DOHH2 (cell line): ENCODE results near the gene KRTAP3-1.

Experiments
- H3F3A ChIP-seq: fragments of 200-600 bp; sonication (generic), shearing (Covaris generic); 2 replicates; pipeline ENCODE4 v1.6.0; 2016; ENCODE audit warnings: antibody characterized with exemption, mild to moderate bottlenecking; ENCODE audit not compliant: control insufficient read depth, insufficient read depth
- H3K27ac ChIP-seq: fragments of 200-600 bp; sonication (generic); 2 replicates; pipeline ENCODE4 v1.5.1; 2014; ENCODE audit warnings: low read depth, mild to moderate bottlenecking, low read length, moderate library complexity
- H3K27me3 ChIP-seq: fragments of 200-600 bp; sonication (generic); 2 replicates; pipeline ENCODE4 v1.6.1; 2014; ENCODE audit warnings: mild to moderate bottlenecking, low read length, mixed read lengths; ENCODE audit not compliant: control insufficient read depth
- H3K36me3 ChIP-seq: fragments of 200-600 bp; sonication (generic); 2 replicates; pipeline ENCODE4 v1.6.1; 2014; ENCODE audit warnings: mild to moderate bottlenecking, low read length, moderate library complexity, mixed read lengths; ENCODE audit not compliant: control insufficient read depth
- H3K4me1 ChIP-seq: fragments of 200-600 bp; sonication (generic); 2 replicates; pipeline ENCODE4 v1.6.1; 2014; ENCODE audit warnings: mild to moderate bottlenecking, low read length, mixed read lengths; ENCODE audit not compliant: control insufficient read depth
- H3K4me2 ChIP-seq: fragments of 200-600 bp; sonication (generic); 2 replicates; pipeline ENCODE4 v1.6.0; 2014; ENCODE audit warnings: mild to moderate bottlenecking, low read length, moderate library complexity
- H3K4me3 ChIP-seq: fragments of 200-600 bp; sonication (generic); 2 replicates; pipeline ENCODE4 v1.5.1; 2014; ENCODE audit warnings: mild to moderate bottlenecking, low read length, mixed read lengths
- H3K79me2 ChIP-seq: fragments of 200-600 bp; sonication (generic); 2 replicates; pipeline ENCODE4 v1.6.1; 2014; ENCODE audit warnings: mild to moderate bottlenecking, low read length, mixed read lengths; ENCODE audit not compliant: control insufficient read depth
- H3K9me2 ChIP-seq: fragments of 200-600 bp; sonication (generic); replicated peaks from 2 replicates; pipeline ENCODE4 v1.6.1; 2014; ENCODE audit warnings: mild to moderate bottlenecking, low read length, mixed read lengths; ENCODE audit not compliant: control insufficient read depth
- H3K9me3 ChIP-seq: fragments of 200-600 bp; sonication (generic); 2 replicates; pipeline ENCODE4 v1.6.1; 2014; ENCODE audit warnings: antibody characterized with exemption, low read length, mixed read lengths; ENCODE audit not compliant: control insufficient read depth, insufficient read depth
- H4K20me1 ChIP-seq: fragments of 200-600 bp; sonication (generic); 2 replicates; pipeline ENCODE4 v1.6.0; 2014; ENCODE audit warnings: low read depth, mild to moderate bottlenecking, antibody characterized with exemption, low read length, moderate library complexity; ENCODE audit not compliant: control insufficient read depth, insufficient read depth
- CTCF ChIP-seq: fragments of 200-600 bp; sonication (generic); IDR thresholded peaks from one replicate; pipeline ENCODE4 v1.5.1; 2014; ENCODE audit warnings: antibody characterized with exemption, mild to moderate bottlenecking, low read depth, low read length; ENCODE audit not compliant: poor library complexity, severe bottlenecking
- EZH2phosphoT487 ChIP-seq: fragments of 200-600 bp; sonication (generic); IDR thresholded peaks from 2 replicates; pipeline ENCODE4 v1.6.1; 2017; ENCODE audit warnings: borderline replicate concordance, mild to moderate bottlenecking, antibody characterized with exemption, low read length, moderate library complexity, mixed read lengths

The KRTAP3-1 gene

GRCh38 chr17:41012326-41013120, 3.6 kb upstream of the KRTAP3-1 start:
- no peaks in the 10 kb centered on the region for H3K4me1 ChIP-seq
- no peaks in the 10 kb centered on the region for H3K9me2 ChIP-seq
- H3K4me3 ChIP-seq: no peak overlapping the region
- H3K36me3 ChIP-seq: no peaks in the 10 kb centered on the region
- H3K4me2 ChIP-seq: no peak overlapping the region
- no peaks in the 10 kb centered on the region for H3F3A ChIP-seq
- TF ChIP-seq EZH2phosphoT487: no peak
- TF ChIP-seq CTCF: no peak
- H3K27me3 ChIP-seq: no peaks in the 10 kb centered on the region
- no peaks in the 10 kb centered on the region for H3K9me3 ChIP-seq
- no peak overlapping the region for H3K27ac ChIP-seq
- no peaks in the 10 kb centered on the region for H4K20me1 ChIP-seq
- no peaks in the 10 kb centered on the region for H3K79me2 ChIP-seq

GRCh38 chr17:41010441-41010840, 1.5 kb upstream of the KRTAP3-1 start:
- no peak for TF ChIP-seq CTCF
- TF ChIP-seq EZH2phosphoT487: no peak
- Histone ChIP-seq H3K27ac (no peak overlapping the region), H3K4me2 (no peak overlapping the region), H3K79me2 (no peaks in the 10 kb centered on the region), H3K36me3 (no peaks in the 10 kb centered on the region), H3K9me2 (no peaks in the 10 kb centered on the region), H3K4me3 (no peak overlapping the region), H4K20me1 (no peaks in the 10 kb centered on the region), H3K27me3 (no peaks in the 10 kb centered on the region; the same call in 1 of the 2 replicates), H3F3A (no peaks in the 10 kb centered on the region), H3K9me3 (no peaks in the 10 kb centered on the region), H3K4me1 (no peaks in the 10 kb centered on the region)

- Histone ChIP-seq H3K9me3 (no peaks in the 10 kb centered on the region), H3K27ac (no peak overlapping the region), H4K20me1 (no peaks in the 10 kb centered on the region), H3K4me2 (no peak overlapping the region), H3K36me3 (no peaks in the 10 kb centered on the region), H3K9me2 (no peaks in the 10 kb centered on the region), H3K4me1 (no peaks in the 10 kb centered on the region), H3K4me3 (no peak overlapping the region), H3K79me2 (no peaks in the 10 kb centered on the region), H3F3A (no peaks in the 10 kb centered on the region), H3K27me3 (peaks cover under 1% of the 10 kb centered on the region; the same call in 1 of the 2 replicates)
- TF ChIP-seq EZH2phosphoT487 (no peak), CTCF (no peak)
These were observed 1.0 kb upstream of the KRTAP3-1 start for GRCh38 chr17:41009936-41010335.
